ENCODE data around the gene ADAMTS3. TPM values are rescaled to one million over a fixed set of nuclear protein-coding genes. Genes with fewer than 3 reads are reported as not detected.
A peak's percentile ranks its signal among the peaks of the same experiment; 100 is the strongest.

ADAMTS3 gene
- total RNA-seq, 2 donors from 2014 or later: 5.8 to 13.0 TPM

GRCh38 chr4:72571337-72571736 is 2.3 kb upstream of the ADAMTS3 start:
- no peak overlapping the region for H3K27ac Mint-ChIP-seq
- no peaks in the 10 kb centered on the region for H3K27me3 ChIP-seq (ENCODE audit: control insufficient read depth, insufficient read depth, low read length, poor library complexity, severe bottlenecking)
- no peaks in the 10 kb centered on the region for H3K9me3 ChIP-seq (ENCODE audit: control insufficient read depth, low read length)
- peaks cover 6% of the 10 kb centered on the region for H3K4me1 ChIP-seq (ENCODE audit: control insufficient read depth, insufficient read depth, low read length)
- H3K4me3 ChIP-seq (ENCODE audit: low read length): no peak overlapping the region
- H3K9me3 Mint-ChIP-seq: no peaks in the 10 kb centered on the region
- H3K36me3 Mint-ChIP-seq (ENCODE audit: low read depth): no peaks in the 10 kb centered on the region
- DNase-seq: no peak
- TF ChIP-seq, protein P1, sequence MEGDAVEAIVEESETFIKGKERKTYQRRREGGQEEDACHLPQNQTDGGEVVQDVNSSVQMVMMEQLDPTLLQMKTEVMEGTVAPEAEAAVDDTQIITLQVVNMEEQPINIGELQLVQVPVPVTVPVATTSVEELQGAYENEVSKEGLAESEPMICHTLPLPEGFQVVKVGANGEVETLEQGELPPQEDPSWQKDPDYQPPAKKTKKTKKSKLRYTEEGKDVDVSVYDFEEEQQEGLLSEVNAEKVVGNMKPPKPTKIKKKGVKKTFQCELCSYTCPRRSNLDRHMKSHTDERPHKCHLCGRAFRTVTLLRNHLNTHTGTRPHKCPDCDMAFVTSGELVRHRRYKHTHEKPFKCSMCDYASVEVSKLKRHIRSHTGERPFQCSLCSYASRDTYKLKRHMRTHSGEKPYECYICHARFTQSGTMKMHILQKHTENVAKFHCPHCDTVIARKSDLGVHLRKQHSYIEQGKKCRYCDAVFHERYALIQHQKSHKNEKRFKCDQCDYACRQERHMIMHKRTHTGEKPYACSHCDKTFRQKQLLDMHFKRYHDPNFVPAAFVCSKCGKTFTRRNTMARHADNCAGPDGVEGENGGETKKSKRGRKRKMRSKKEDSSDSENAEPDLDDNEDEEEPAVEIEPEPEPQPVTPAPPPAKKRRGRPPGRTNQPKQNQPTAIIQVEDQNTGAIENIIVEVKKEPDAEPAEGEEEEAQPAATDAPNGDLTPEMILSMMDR (conservative IDR thresholded peaks at IDR 0.05): no peak
- no peak overlapping the region for H3K4me3 Mint-ChIP-seq
- H3K36me3 ChIP-seq (ENCODE audit: control insufficient read depth, insufficient read depth, low read length): no peaks in the 10 kb centered on the region
- H3K27ac ChIP-seq (ENCODE audit: low read depth, low read length): no peak overlapping the region
- H3K9ac ChIP-seq (ENCODE audit: extremely low read depth, low read length, poor library complexity, severe bottlenecking): no peak overlapping the region
- H3K4me1 Mint-ChIP-seq: peaks cover 20% of the 10 kb centered on the region
- no peaks in the 10 kb centered on the region for H3K27me3 Mint-ChIP-seq (ENCODE audit: insufficient read depth)
- 94% methylated on average over 4 of the region's 6 CpGs; no CpG with 5 or more reads in 1 of the 2 experiments for WGBS, 2 experiments (ENCODE audit: insufficient coverage in 1 of 2, insufficient read length in 1 of 2)

- Histone ChIP-seq H3K36me3 (ENCODE audit: control insufficient read depth, insufficient read depth, low read length) (no peaks in the 10 kb centered on the region), H3K9ac (ENCODE audit: extremely low read depth, low read length, poor library complexity, severe bottlenecking) (peak overlapping the region; percentile 67), H3K27ac (ENCODE audit: low read depth, low read length) (no peak overlapping the region), H3K4me3 (ENCODE audit: low read length) (peak overlapping the region; percentile 89), H3K4me1 (ENCODE audit: control insufficient read depth, insufficient read depth, low read length) (peaks cover 6% of the 10 kb centered on the region), H3K27me3 (ENCODE audit: control insufficient read depth, insufficient read depth, low read length, poor library complexity, severe bottlenecking) (no peaks in the 10 kb centered on the region), H3K9me3 (ENCODE audit: control insufficient read depth, low read length) (no peaks in the 10 kb centered on the region)
- Mint-ChIP-seq H3K27me3 (ENCODE audit: insufficient read depth) (no peaks in the 10 kb centered on the region), H3K4me3 (peak overlapping the region; percentile 73), H3K36me3 (ENCODE audit: low read depth) (no peaks in the 10 kb centered on the region), H3K9me3 (no peaks in the 10 kb centered on the region), H3K4me1 (peaks cover 20% of the 10 kb centered on the region), H3K27ac (peak overlapping the region; percentile 58)
- DNase-seq: no peak
- TF ChIP-seq, protein P1 (conservative IDR thresholded peaks at IDR 0.05): no peak
- WGBS, 2 experiments (ENCODE audit: insufficient coverage in 1 of 2, insufficient read length in 1 of 2): 42 to 77% methylated on average over 3 to 15 of the region's 15 CpGs
Measured at GRCh38 chr4:72569719-72570235, 756 bp upstream of the ADAMTS3 start.

- WGBS, 2 experiments (ENCODE audit: insufficient coverage in 1 of 2, insufficient read length in 1 of 2): 0 to 1% methylated on average over 5 to 40 of the region's 41 CpGs
- Histone ChIP-seq H3K27ac (ENCODE audit: low read depth, low read length) (no peak overlapping the region), H3K4me3 (ENCODE audit: low read length) (peak overlapping the region; percentile 89), H3K9me3 (ENCODE audit: control insufficient read depth, low read length) (no peaks in the 10 kb centered on the region), H3K27me3 (ENCODE audit: control insufficient read depth, insufficient read depth, low read length, poor library complexity, severe bottlenecking) (no peaks in the 10 kb centered on the region), H3K9ac (ENCODE audit: extremely low read depth, low read length, poor library complexity, severe bottlenecking) (peak overlapping the region; percentile 16), H3K36me3 (ENCODE audit: control insufficient read depth, insufficient read depth, low read length) (no peaks in the 10 kb centered on the region), H3K4me1 (ENCODE audit: control insufficient read depth, insufficient read depth, low read length) (peaks cover 6% of the 10 kb centered on the region)
- H3K27ac Mint-ChIP-seq: peak overlapping the region; percentile 77
- H3K36me3 Mint-ChIP-seq (ENCODE audit: low read depth): no peaks in the 10 kb centered on the region
- no peaks in the 10 kb centered on the region for H3K27me3 Mint-ChIP-seq (ENCODE audit: insufficient read depth)
- no peaks in the 10 kb centered on the region for H3K9me3 Mint-ChIP-seq
- DNase-seq: peak; percentile 94
- TF ChIP-seq, protein P1 (conservative IDR thresholded peaks at IDR 0.05): peak; percentile 75
- peaks cover 20% of the 10 kb centered on the region for H3K4me1 Mint-ChIP-seq
- H3K4me3 Mint-ChIP-seq: peak overlapping the region; percentile 73
Measured at GRCh38 chr4:72567821-72568675, 973 bp downstream of the ADAMTS3 start.
